H1 (cell line): ENCODE results near the gene ZNF697. TPM values are rescaled to one million over a fixed set of nuclear protein-coding genes. Genes with fewer than 3 reads are reported as not detected.

Source experiments
- CTCF ChIA-PET: fragments of 300-600 bp; sonication (Branson Sonifier 250); formaldehyde crosslinking; loops from one replicate; lab custom pipeline; 2021; ENCODE audit not compliant: partially characterized antibody; lab: Charles Lee
- POLR2A ChIA-PET: fragments of 300-600 bp; sonication (Branson Sonifier 250); formaldehyde crosslinking; loops from one replicate; lab custom pipeline; 2021; ENCODE audit warnings: inconsistent platforms; ENCODE audit not compliant: partially characterized antibody; lab: Charles Lee
- DNase-seq, 2 experiments: peaks; one replicate each; pipeline versions ENCODE4 v3.0.0 to v3.0.0-alpha.2; 2010 to 2022; ENCODE audit warnings: low spot score in 2 of 2, low read depth in 1 of 2, mixed read lengths in 1 of 2
- FAIRE-seq: peaks from 2 replicates; lab custom pipeline; 2011; peaks lifted over from hg19 to GRCh38; lab: Jason Lieb, UNC
- H2AFZ ChIP-seq: 2 replicates; pipeline ENCODE4 v1.8.1; 2012; ENCODE audit warnings: low read length, inconsistent platforms
- H2AK5ac ChIP-seq: 2 replicates; pipeline ENCODE4 v1.6.1; 2013; ENCODE audit warnings: low read depth, low read length
- H2BK120ac ChIP-seq: replicated peaks from 2 replicates; pipeline ENCODE3; 2013; ENCODE audit warnings: low read depth, low read length, inconsistent platforms
- H2BK12ac ChIP-seq: 2 replicates; pipeline ENCODE4 v1.6.1; 2013; ENCODE audit warnings: low read depth, low read length
- H2BK15ac ChIP-seq: 2 replicates; pipeline ENCODE4 v1.6.1; 2013; ENCODE audit warnings: low read length
- H2BK20ac ChIP-seq: 2 replicates; pipeline ENCODE4 v1.6.1; 2013; ENCODE audit warnings: low read length
- H2BK5ac ChIP-seq: 2 replicates; pipeline ENCODE4 v1.6.1; 2013; ENCODE audit warnings: low read depth, low read length
- H3K14ac ChIP-seq: 2 replicates; pipeline ENCODE4 v1.6.1; 2013; ENCODE audit warnings: inconsistent platforms; ENCODE audit not compliant: insufficient read length
- H3K18ac ChIP-seq: 2 replicates; pipeline ENCODE4 v1.6.1; 2013; ENCODE audit warnings: low read length; ENCODE audit errors: extremely low read depth
- H3K23ac ChIP-seq: 2 replicates; pipeline ENCODE4 v1.6.1; 2013; ENCODE audit warnings: inconsistent platforms; ENCODE audit not compliant: insufficient read length
- H3K23me2 ChIP-seq: 2 replicates; pipeline ENCODE4 v1.6.1; 2013; ENCODE audit warnings: low read depth, low read length
- H3K27ac ChIP-seq: 2 replicates; pipeline ENCODE4 v1.6.1; 2011; ENCODE audit warnings: low read depth, low read length, inconsistent platforms
- H3K27me3 ChIP-seq, 4 experiments: replicated peaks in 1 of 4; 1 replicate in 1 of 4; 2 replicates in 3 of 4; pipeline versions ENCODE4 v1.6.1 to v1.8.1; 2011 to 2013; ENCODE audit warnings: low read length in 3 of 4, mild to moderate bottlenecking in 3 of 4, inconsistent platforms in 2 of 4, mixed read lengths in 2 of 4, moderate library complexity in 1 of 4; ENCODE audit not compliant: control insufficient read depth in 3 of 4, insufficient read depth in 3 of 4; ENCODE audit errors: extremely low read depth in 1 of 4
- H3K36me3 ChIP-seq, 4 experiments: 2 replicates each; pipeline versions ENCODE4 v1.6.1 to v1.8.1; 2011 to 2013; ENCODE audit warnings: mild to moderate bottlenecking in 4 of 4, low read length in 3 of 4, moderate library complexity in 2 of 4, control low read depth in 1 of 4, inconsistent platforms in 1 of 4; ENCODE audit not compliant: insufficient read depth in 4 of 4, control insufficient read depth in 2 of 4
- H3K4ac ChIP-seq: replicated peaks from 2 replicates; pipeline ENCODE3; 2013; ENCODE audit warnings: low read length, low read depth, mixed read lengths, inconsistent platforms; ENCODE audit not compliant: insufficient read length
- H3K4me1 ChIP-seq, 4 experiments: replicated peaks in 1 of 4; 1 replicate in 1 of 4; 2 replicates in 3 of 4; pipeline versions ENCODE4 v1.6.1 to v1.8.1; 2011 to 2013; ENCODE audit warnings: low read length in 3 of 4, inconsistent platforms in 2 of 4, mixed read lengths in 1 of 4; ENCODE audit not compliant: insufficient read depth in 4 of 4, control insufficient read depth in 3 of 4
- H3K4me2 ChIP-seq, 2 experiments: 2 replicates each; pipeline versions ENCODE4 v1.6.1 to v1.8.1; 2011 to 2013; ENCODE audit warnings: low read depth in 2 of 2, low read length in 2 of 2, control low read depth in 1 of 2, inconsistent platforms in 1 of 2, mild to moderate bottlenecking in 1 of 2; ENCODE audit not compliant: insufficient read depth in 1 of 2
- H3K4me3 ChIP-seq, 4 experiments: fragments of 200-600, 300-600 bp in 1 of 4; sonication (generic), shearing (Covaris generic), sonication (Bioruptor Twin) in 1 of 4; 2 replicates each; pipeline versions ENCODE4 v1.5.1 to v1.8.1; 2011 to 2016; ENCODE audit warnings: low read length in 4 of 4, low read depth in 3 of 4, control low read depth in 2 of 4, inconsistent platforms in 2 of 4, mild to moderate bottlenecking in 2 of 4, mixed read lengths in 1 of 4, moderate library complexity in 1 of 4; ENCODE audit not compliant: insufficient read depth in 2 of 4; ENCODE audit errors: extremely low read depth in 1 of 4
- H3K56ac ChIP-seq: replicated peaks from 2 replicates; pipeline ENCODE3; 2013; ENCODE audit warnings: low read depth, mild to moderate bottlenecking, mixed read lengths, low read length, inconsistent platforms; ENCODE audit not compliant: insufficient read length
- H3K79me1 ChIP-seq: 2 replicates; pipeline ENCODE4 v1.6.1; 2013; ENCODE audit warnings: low read depth, low read length, control low read depth
- H3K79me2 ChIP-seq, 2 experiments: 2 replicates each; pipeline versions ENCODE4 v1.6.1 to v1.8.1; 2012 to 2013; ENCODE audit warnings: low read length in 2 of 2, mild to moderate bottlenecking in 2 of 2, inconsistent platforms in 1 of 2; ENCODE audit not compliant: insufficient read depth in 2 of 2, control insufficient read depth in 1 of 2
- H3K9ac ChIP-seq, 4 experiments: replicated peaks in 1 of 4; 1 replicate in 1 of 4; 2 replicates in 3 of 4; pipeline versions ENCODE4 v1.6.1 to v1.8.1; 2011 to 2013; ENCODE audit warnings: low read depth in 3 of 4, low read length in 3 of 4, control low read depth in 2 of 4, mild to moderate bottlenecking in 2 of 4, moderate library complexity in 2 of 4, inconsistent platforms in 1 of 4; ENCODE audit errors: extremely low read depth in 1 of 4
- H3K9me3 ChIP-seq, 2 experiments: 2 replicates each; pipeline versions ENCODE4 v1.6.1 to v1.8.1; 2012 to 2013; ENCODE audit warnings: mild to moderate bottlenecking in 2 of 2, moderate library complexity in 2 of 2, control low read depth in 1 of 2, inconsistent platforms in 1 of 2, low read depth in 1 of 2, low read length in 1 of 2, mixed read lengths in 1 of 2; ENCODE audit not compliant: insufficient read depth in 2 of 2
- H4K20me1 ChIP-seq, 2 experiments: replicated peaks in 1 of 2; 2 replicates each; pipeline versions ENCODE3 to v1.8.1; 2011 to 2013; ENCODE audit warnings: inconsistent platforms in 2 of 2, low read length in 2 of 2, mild to moderate bottlenecking in 1 of 2; ENCODE audit not compliant: insufficient read depth in 2 of 2, control insufficient read depth in 1 of 2
- H4K5ac ChIP-seq: 2 replicates; pipeline ENCODE4 v1.6.1; 2013; ENCODE audit warnings: low read length, low read depth, mixed read lengths, inconsistent platforms; ENCODE audit not compliant: insufficient read length
- H4K8ac ChIP-seq: 2 replicates; pipeline ENCODE4 v1.8.0; 2013; ENCODE audit warnings: mild to moderate bottlenecking, moderate library complexity, low read length, inconsistent platforms; ENCODE audit not compliant: insufficient read depth; ENCODE audit errors: extremely low read depth
- H4K91ac ChIP-seq: replicated peaks from 2 replicates; pipeline ENCODE3; 2013; ENCODE audit warnings: low read length, mixed read lengths, inconsistent platforms; ENCODE audit not compliant: insufficient read length
- ATF2 ChIP-seq: IDR thresholded peaks from 2 replicates; pipeline ENCODE4 v1.6.1; 2012; ENCODE audit warnings: low read length, inconsistent platforms
- ATF3 ChIP-seq: IDR thresholded peaks from 2 replicates; pipeline ENCODE4 v1.6.1; 2011; ENCODE audit warnings: low read depth, mild to moderate bottlenecking, low read length; ENCODE audit not compliant: insufficient read depth
- BACH1 ChIP-seq: IDR thresholded peaks from 2 replicates; pipeline ENCODE4 v1.6.1; 2012; ENCODE audit warnings: low read length, improper control_type of control experiment
- CBX8 ChIP-seq: fragments of 300-800, 300-1000 bp; sonication (generic); IDR thresholded peaks from 2 replicates; pipeline ENCODE4 v1.7.1; 2016; ENCODE audit warnings: low read depth, low read length, borderline replicate concordance
- CREB1 ChIP-seq: IDR thresholded peaks from 2 replicates; pipeline ENCODE4 v1.6.1; 2012; ENCODE audit warnings: inconsistent platforms
- JUN ChIP-seq: IDR thresholded peaks from 2 replicates; pipeline ENCODE4 v1.6.1; 2011; ENCODE audit warnings: low read depth, mild to moderate bottlenecking, improper control_type of control experiment, low read length
- KDM5A ChIP-seq: fragments of 200-600 bp; IDR thresholded peaks from 2 replicates; pipeline ENCODE4 v1.7.1; 2012; ENCODE audit warnings: mild to moderate bottlenecking, low read length, inconsistent platforms, mixed read lengths
- NRF1 ChIP-seq: IDR thresholded peaks from 2 replicates; pipeline ENCODE4 v1.6.1; 2011; ENCODE audit warnings: mild to moderate bottlenecking, low read depth, low read length, improper control_type of control experiment
- SRF ChIP-seq: IDR thresholded peaks from 2 replicates; pipeline ENCODE4 v1.6.1; 2011; ENCODE audit warnings: mild to moderate bottlenecking, low read depth, low read length, moderate library complexity
- SUZ12 ChIP-seq: fragments of 200-600 bp; sonication (generic); IDR thresholded peaks from 2 replicates; pipeline ENCODE4 v1.6.1; 2012; ENCODE audit warnings: mild to moderate bottlenecking, inconsistent platforms, low read length, moderate library complexity, mixed read lengths
- TAF1 ChIP-seq: IDR thresholded peaks from 2 replicates; pipeline ENCODE4 v1.6.1; 2011; ENCODE audit warnings: mild to moderate bottlenecking, low read depth, low read length
- WGBS, 2 experiments: shearing (Covaris generic) in 1 of 2; methylation state at CpG; one replicate each; pipeline versions ENCODE4 v1.1.6 to v1.1.7; 2013 to 2015; ENCODE audit warnings: low lambda C conversion rate in 2 of 2, mixed read lengths in 2 of 2, inconsistent platforms in 1 of 2, low coverage in 1 of 2, missing lambda C conversion rate in 1 of 2; ENCODE audit not compliant: insufficient replicate concordance in 2 of 2, insufficient coverage in 1 of 2, insufficient read length in 1 of 2; ENCODE audit errors: extremely low coverage in 1 of 2, missing lambda C conversion rate in 1 of 2; 5-methylcytosine and 5-hydroxymethylcytosine counted together
- polyA plus RNA-seq, 7 experiments: library from polyadenylated mRNA; depleted of rRNA in 3 of 7; stranded (reverse) in 5 of 7; unstranded in 2 of 7; fragments of >200 nt in 5 of 7; fragments of 200-250 nt in 2 of 7; gene quantifications; 1 replicate in 5 of 7; 2 replicates in 1 of 7; 4 replicates in 1 of 7; pipeline versions ENCODE4 v1.2.1 to v1.2.3, GENCODE V29; 2011 to 2013; ENCODE audit warnings: missing spikeins in 2 of 7, mixed read lengths in 2 of 7
- total RNA-seq: library from RNA; stranded (reverse); fragmentation: NEBNext Ultra II Directional; extraction: Animal tissue kit (Norgen Biotek cat#: 25700); gene quantifications from 2 replicates; pipeline ENCODE4 v1.2.1, GENCODE V29; 2021
- TF ChIP-seq, protein P1 (sequence below): IDR thresholded peaks from 2 replicates; pipeline ENCODE4 v1.6.1; 2012; ENCODE audit warnings: inconsistent platforms

Gene ZNF697
- total and polyA plus RNA-seq, 2 of the 8 experiments (the other 6 are each of a cell fraction or from before 2014, with no cell fraction given), result 5.6 to 18.3 TPM

DNA sequence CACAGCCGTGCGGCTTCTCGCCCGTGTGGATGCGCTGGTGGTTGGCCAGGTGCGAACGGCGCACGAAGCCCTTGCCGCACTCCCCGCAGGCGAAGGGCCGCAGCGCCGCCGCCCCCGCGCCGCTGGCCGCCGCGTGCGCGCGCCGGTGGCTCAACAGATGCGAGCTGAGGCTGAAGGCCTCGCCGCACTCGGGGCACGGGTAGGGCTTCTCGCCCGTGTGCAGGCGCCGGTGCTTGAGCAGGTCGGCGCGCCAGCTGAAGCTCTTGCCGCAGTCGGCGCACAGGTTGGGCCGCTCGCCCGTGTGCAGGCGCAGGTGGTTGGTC is 24.9 kb downstream of the ZNF697 start:
- no peak overlapping the region for H2BK12ac ChIP-seq
- H2BK20ac ChIP-seq, result no peak overlapping the region
- H4K20me1 ChIP-seq, result peaks cover 3 to 10% of the 10 kb centered on the region in 2 experiments
- DNase-seq (no peak), FAIRE-seq (no peak)
- H3K79me1 ChIP-seq, result peaks cover under 1% of the 10 kb centered on the region
- no peak overlapping the region for H2BK5ac ChIP-seq
- POLR2A ChIA-PET, result interaction anchor here (1.2 to 9.1 kb wide), 6 partner anchors 9 to 119 kb away, joined by 3 to 40 read pairs (median 9); partner anchors contain the start of gene ZNF697
- H2BK120ac ChIP-seq, result no peak overlapping the region
- H3K23ac ChIP-seq, result no peak overlapping the region
- peaks cover 0 to 17% (median 9%) of the 10 kb centered on the region in 4 experiments; a peak in 6 of 8 replicates for H3K36me3 ChIP-seq
- H2AK5ac ChIP-seq, result no peak overlapping the region
- H2AFZ ChIP-seq, result no peak overlapping the region
- no peaks in the 10 kb centered on the region; a peak in 1 of 4 replicates for H3K9me3 ChIP-seq
- H3K27ac ChIP-seq, result no peak overlapping the region
- no peak overlapping the region for H4K8ac ChIP-seq
- no peaks in the 10 kb centered on the region for H3K27me3 ChIP-seq
- no peak overlapping the region for H3K14ac ChIP-seq
- H4K5ac ChIP-seq, result no peak overlapping the region
- peaks cover 0 to 9% (median 1%) of the 10 kb centered on the region in 4 experiments; a peak in 5 of 7 replicates for H3K4me1 ChIP-seq
- H3K4ac ChIP-seq, result no peak overlapping the region
- CTCF ChIA-PET, result interaction anchor here (1.6 to 29.8 kb wide), 5 partner anchors 8 to 52 kb away, joined by 4 to 786 read pairs (median 19); partner anchors contain the start of gene ZNF697
- no peaks in the 10 kb centered on the region for H3K23me2 ChIP-seq
- H2BK15ac ChIP-seq, result no peak overlapping the region
- WGBS, 2 experiments, result 95% methylated on average over 27 of the region's 45 CpGs; no CpG with 5 or more reads in 1 of the 2 experiments
- no peak overlapping the region for H3K9ac ChIP-seq
- H3K56ac ChIP-seq, result no peak overlapping the region
- H3K4me3 ChIP-seq, result no peak overlapping the region
- no peak overlapping the region for H4K91ac ChIP-seq
- no peak overlapping the region for H3K18ac ChIP-seq
- no peak overlapping the region for H3K4me2 ChIP-seq
- 0 out of 4 replicates have a peak, but pooled peaks cover 0 to under 1% of the 10 kb centered on the region in 2 experiments for H3K79me2 ChIP-seq
- TF ChIP-seq CBX8, result no peak
- no peak for TF ChIP-seq BACH1
- TF ChIP-seq JUN, result no peak
- no peak for TF ChIP-seq CREB1
- no peak for TF ChIP-seq NRF1
- no peak for TF ChIP-seq TAF1
- TF ChIP-seq SUZ12, result no peak
- TF ChIP-seq SRF, result no peak
- no peak for TF ChIP-seq ATF3
- TF ChIP-seq KDM5A, result no peak
- no peak for TF ChIP-seq ATF2
- TF ChIP-seq, protein P1, sequence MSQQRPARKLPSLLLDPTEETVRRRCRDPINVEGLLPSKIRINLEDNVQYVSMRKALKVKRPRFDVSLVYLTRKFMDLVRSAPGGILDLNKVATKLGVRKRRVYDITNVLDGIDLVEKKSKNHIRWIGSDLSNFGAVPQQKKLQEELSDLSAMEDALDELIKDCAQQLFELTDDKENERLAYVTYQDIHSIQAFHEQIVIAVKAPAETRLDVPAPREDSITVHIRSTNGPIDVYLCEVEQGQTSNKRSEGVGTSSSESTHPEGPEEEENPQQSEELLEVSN, result no peak
